Endothelial cell of umbilical vein (primary cell): ENCODE data around the gene FLG2. TPM values are rescaled to one million over a fixed set of nuclear protein-coding genes. Genes with fewer than 3 reads are reported as not detected.

ENCODE experiments used
- Bru-seq: library from RNA; stranded (reverse); fragments of 400-500 nt; gene quantifications from one replicate; lab custom pipeline; 2021; lab: Mats Ljungman, UMichigan
- BruChase-seq, 2 experiments: library from RNA; stranded (reverse); fragments of 400-500 nt; gene quantifications; one replicate each; lab custom pipeline; 2021; lab: Mats Ljungman, UMichigan
- BruUV-seq: library from RNA; stranded (reverse); fragments of 400-500 nt; replicated peaks from 2 replicates; lab custom pipeline; 2021; lab: Mats Ljungman, UMichigan
- CTCF ChIA-PET: fragments of 300-600, 350-600 bp; sonication (Branson Sonifier 250); formaldehyde crosslinking; loops from one replicate; lab custom pipeline; 2021; ENCODE audit warnings: antibody characterized with exemption, inconsistent platforms; lab: Charles Lee
- POLR2A ChIA-PET: fragments of 300-600, 350-600 bp; sonication (Branson Sonifier 250); formaldehyde crosslinking; loops from one replicate; lab custom pipeline; 2021; ENCODE audit warnings: antibody characterized with exemption, inconsistent platforms; lab: Charles Lee
- DNase-seq: peaks from one replicate; pipeline ENCODE4 v3.0.0-alpha.2; 2011; ENCODE audit warnings: low read depth, low spot score
- FAIRE-seq: peaks from 2 replicates; lab custom pipeline; 2011; peaks lifted over from hg19 to GRCh38; lab: Jason Lieb, UNC
- H2AFZ ChIP-seq: 2 replicates; pipeline ENCODE4 v1.6.0; 2012; ENCODE audit warnings: low read depth, low read length, control low read depth, inconsistent platforms
- H3K27ac ChIP-seq: 2 replicates; pipeline ENCODE4 v1.5.1; 2011; ENCODE audit warnings: low read depth, mild to moderate bottlenecking, control low read depth, low read length, moderate library complexity; ENCODE audit not compliant: insufficient read depth
- H3K27me3 ChIP-seq, 2 experiments: 2 replicates each; pipeline versions ENCODE4 v1.6.0 to v1.6.1; 2011; ENCODE audit warnings: low read length in 2 of 2, mixed read lengths in 1 of 2; ENCODE audit not compliant: control insufficient read depth in 2 of 2, insufficient read depth in 2 of 2
- H3K36me3 ChIP-seq, 2 experiments: 2 replicates in 1 of 2; 3 replicates in 1 of 2; pipeline ENCODE4 v1.5.1; 2011; ENCODE audit warnings: low read length in 2 of 2, mild to moderate bottlenecking in 1 of 2, moderate library complexity in 1 of 2; ENCODE audit not compliant: control insufficient read depth in 2 of 2, insufficient read depth in 2 of 2; ENCODE audit errors: extremely low read depth in 1 of 2
- H3K4me1 ChIP-seq: 3 replicates; pipeline ENCODE4 v1.5.1; 2011; ENCODE audit warnings: mild to moderate bottlenecking, low read length; ENCODE audit not compliant: control insufficient read depth, insufficient read depth; ENCODE audit errors: extremely low read depth
- H3K4me2 ChIP-seq: 2 replicates; pipeline ENCODE4 v1.6.1; 2011; ENCODE audit warnings: low read length, control low read depth, mixed read lengths; ENCODE audit not compliant: insufficient read depth
- H3K4me3 ChIP-seq, 3 experiments: fragments of 200-600 bp in 1 of 3; sonication (generic), shearing (Covaris generic) in 1 of 3; replicated peaks in 1 of 3; 2 replicates each; pipeline ENCODE4 v1.5.1; 2011 to 2016; ENCODE audit warnings: control low read depth in 3 of 3, low read length in 3 of 3, mild to moderate bottlenecking in 2 of 3, inconsistent platforms in 1 of 3, low read depth in 1 of 3, moderate library complexity in 1 of 3; ENCODE audit not compliant: insufficient read depth in 1 of 3
- H3K79me2 ChIP-seq: 2 replicates; pipeline ENCODE4 v1.6.0; 2012; ENCODE audit warnings: low read length, inconsistent platforms; ENCODE audit not compliant: control insufficient read depth, insufficient read depth
- H3K9ac ChIP-seq: replicated peaks from 2 replicates; pipeline ENCODE3; 2011; ENCODE audit warnings: low read length, control low read depth; ENCODE audit not compliant: insufficient read depth; ENCODE audit errors: extremely low read depth
- H3K9me1 ChIP-seq: replicated peaks from 3 replicates; pipeline ENCODE4 v1.6.0; 2011; ENCODE audit warnings: mild to moderate bottlenecking, low read length; ENCODE audit not compliant: control insufficient read depth, insufficient read depth; ENCODE audit errors: extremely low read depth
- H3K9me3 ChIP-seq: replicated peaks from 2 replicates; pipeline ENCODE4 v1.5.1; 2012; ENCODE audit warnings: low read length, inconsistent platforms; ENCODE audit not compliant: control insufficient read depth, insufficient read depth
- H4K20me1 ChIP-seq: replicated peaks from 2 replicates; pipeline ENCODE3; 2011; ENCODE audit warnings: mild to moderate bottlenecking, low read length; ENCODE audit not compliant: control insufficient read depth, insufficient read depth; ENCODE audit errors: extremely low read depth
- EZH2 ChIP-seq: IDR thresholded peaks from 2 replicates; pipeline ENCODE4 v1.6.1; 2012; ENCODE audit warnings: borderline replicate concordance, low read depth, mild to moderate bottlenecking, moderate library complexity, low read length, inconsistent platforms; ENCODE audit not compliant: severe bottlenecking
- GATA2 ChIP-seq: IDR thresholded peaks from 2 replicates; pipeline ENCODE4 v1.7.0; 2011; ENCODE audit warnings: low read depth, mild to moderate bottlenecking, moderate library complexity, mixed read lengths, low read length; ENCODE audit not compliant: insufficient read length, insufficient read depth
- POLR2A ChIP-seq: IDR thresholded peaks from 2 replicates; pipeline ENCODE4 v1.6.1; 2012; ENCODE audit warnings: low read depth, mild to moderate bottlenecking, control low read depth, low read length
- POLR2AphosphoS5 ChIP-seq: IDR thresholded peaks from 2 replicates; pipeline ENCODE4 v1.6.1; 2012; ENCODE audit warnings: low read depth, mild to moderate bottlenecking, control low read depth, low read length, moderate library complexity; ENCODE audit not compliant: insufficient read depth
- dilution Hi-C: fragments of 300-500 bp; cut with MboI; formaldehyde crosslinking; loops from one replicate; pipeline ENCODE4 v1.15.0; 2019; ENCODE audit warnings: low sequenced_read_pairs; ENCODE audit not compliant: extremely low pct_ligation_motif_present
- intact Hi-C: fragments of 100-400 bp; cut with micrococcal nuclease; formaldehyde crosslinking; loops from one replicate; pipeline ENCODE4 v1.10.0; 2022
- long read RNA-seq: library from polyadenylated mRNA; stranded (forward); transcript quantifications from one replicate; pipeline ENCODE4 v2.0.0, GENCODE V29; 2021
- polyA minus RNA-seq, 3 experiments: library from RNA; depleted of rRNA, polyadenylated mRNA; stranded (reverse); fragments of >200 nt; gene quantifications; 1 replicate in 1 of 3; 2 replicates in 2 of 3; pipeline ENCODE4 v1.2.3, GENCODE V29; 2011
- polyA plus RNA-seq, 4 experiments: library from polyadenylated mRNA; depleted of rRNA in 3 of 4; stranded (reverse) in 3 of 4; unstranded in 1 of 4; fragments of >200 nt; gene quantifications; 2 replicates each; pipeline versions ENCODE4 v1.2.1 to v1.2.3, GENCODE V29; 2011 to 2012; ENCODE audit warnings: missing spikeins in 1 of 4
- total RNA-seq: library from RNA; stranded (reverse); gene quantifications from 2 replicates; pipeline ENCODE4 v1.2.3, GENCODE V29; 2021

FLG2 gene
- not detected in 2 replicates for total RNA-seq
- polyA plus RNA-seq = not detected in 2 replicates
- not detected in 2 replicates for polyA plus RNA-seq (2011; cell fraction: cytosol; rRNA removed)
- polyA plus RNA-seq (2011; cell fraction: nucleus; rRNA removed) = not detected in 2 replicates
- not detected in 2 replicates for polyA plus RNA-seq (2012)
- polyA minus RNA-seq = not detected in 2 replicates
- not detected for polyA minus RNA-seq (2011; cell fraction: cytosol; rRNA and poly(A)+ RNA removed)
- polyA minus RNA-seq (2011; cell fraction: nucleus; rRNA and poly(A)+ RNA removed) = not detected in 2 replicates
- not detected for Bru-seq, nascent RNA
- BruChase-seq, experiment 1, labeled RNA remaining after a 6-hour chase = not detected
- BruChase-seq, experiment 2, labeled RNA remaining after a 2-hour chase = not detected
- long read RNA-seq = 0 reads

GRCh38 chr1:152359906-152360305 lies at the start of gene FLG2:
TSS of gene FLG2 (minus strand) at chr1:152360006. CDS start at chr1:152358884, 1,122 bp downstream.
- H2AFZ ChIP-seq = no peak within 1 kb of the TSS
- dilution Hi-C loops (no loop called here), intact Hi-C loops (no loop called here)
- BruUV-seq = no TSS peak
- H3K4me1 ChIP-seq = no peaks in the 10 kb centered on the region
- H3K9ac ChIP-seq = no peak within 1 kb of the TSS
- H3K9me3 ChIP-seq = no peaks in the 10 kb centered on the region
- ChIA-PET CTCF (interaction anchor here (0.6 to 2.8 kb wide), 2 partner anchors 11 to 12 kb away, joined by 3 to 14 read pairs; no protein-coding TSS in a partner anchor), POLR2A (no interaction called here)
- no peak for FAIRE-seq
- no peak for DNase-seq
- H3K4me2 ChIP-seq = no peak within 1 kb of the TSS
- H3K27ac ChIP-seq = no peak within 1 kb of the TSS
- no peak for TF ChIP-seq POLR2A
- no peak within 1 kb of the TSS for H3K4me3 ChIP-seq
- no peaks in the 10 kb centered on the region for H4K20me1 ChIP-seq
- no peaks in the 10 kb centered on the region for H3K36me3 ChIP-seq
- H3K27me3 ChIP-seq = no peaks in the 10 kb centered on the region
- no peaks in the 10 kb centered on the region for H3K9me1 ChIP-seq
- no peaks in the 10 kb centered on the region for H3K79me2 ChIP-seq

GRCh38 chr1:152408664-152409063 lies 48.9 kb upstream of the FLG2 start:
- Histone ChIP-seq H3K9me1 (no peaks in the 10 kb centered on the region), H3K9ac (no peak overlapping the region), H4K20me1 (no peaks in the 10 kb centered on the region), H2AFZ (no peak overlapping the region), H3K4me1 (no peaks in the 10 kb centered on the region), H3K9me3 (no peaks in the 10 kb centered on the region), H3K36me3 (no peaks in the 10 kb centered on the region), H3K4me3 (no peak overlapping the region), H3K27ac (no peak overlapping the region), H3K79me2 (no peaks in the 10 kb centered on the region), H3K4me2 (no peak overlapping the region), H3K27me3 (no peaks in the 10 kb centered on the region)
- no peak for FAIRE-seq
- intact Hi-C loops = no loop called here
- POLR2A ChIA-PET = no interaction called here
- no TSS peak for BruUV-seq
- no peak for DNase-seq
- dilution Hi-C loops = no loop called here
- TF ChIP-seq POLR2A = no peak
- TF ChIP-seq POLR2AphosphoS5 = no peak
- TF ChIP-seq EZH2 = no peak
- TF ChIP-seq GATA2 = no peak
- CTCF ChIA-PET = interaction anchor here (1.6 kb wide), 2 partner anchors 10 to 50 kb away, joined by 5 to 11 read pairs; no protein-coding TSS in a partner anchor
